Dendritic cell treated with granulocyte-macrophage colony-stimulating factor and Interleukin-4, amounts not matched to agents 40 ng/mL and 50 ng/mL, for 4 days (primary cell): ENCODE results near the gene SPECC1.
"Not testable (repeated sequence)": the region's sequence is repeated elsewhere in the genome, so short reads cannot be mapped to it uniquely, and the experiment has no call there.

ENCODE experiments used
- H3K27ac Mint-ChIP-seq: one replicate; pipeline ENCODE4 v1.8.0; 2022; ENCODE audit warnings: mild to moderate bottlenecking, mixed read lengths
- H3K27me3 Mint-ChIP-seq: one replicate; pipeline ENCODE4 v1.8.0; 2022; ENCODE audit warnings: mild to moderate bottlenecking, mixed read lengths
- H3K36me3 Mint-ChIP-seq: one replicate; pipeline ENCODE4 v1.8.0; 2022; ENCODE audit warnings: low read depth, mixed read lengths
- H3K4me1 Mint-ChIP-seq: one replicate; pipeline ENCODE4 v1.8.0; 2022; ENCODE audit warnings: low read depth, mixed read lengths
- H3K4me3 Mint-ChIP-seq: one replicate; pipeline ENCODE4 v1.8.0; 2022; ENCODE audit warnings: mild to moderate bottlenecking, moderate library complexity, mixed read lengths
- H3K9me3 Mint-ChIP-seq: one replicate; pipeline ENCODE4 v1.8.0; 2022; ENCODE audit warnings: mixed read lengths
- intact Hi-C: fragments of 100-400 bp; cut with micrococcal nuclease; formaldehyde crosslinking; loops from one replicate; pipeline ENCODE4 v1.15.0; 2022

The SPECC1 gene

DNA sequence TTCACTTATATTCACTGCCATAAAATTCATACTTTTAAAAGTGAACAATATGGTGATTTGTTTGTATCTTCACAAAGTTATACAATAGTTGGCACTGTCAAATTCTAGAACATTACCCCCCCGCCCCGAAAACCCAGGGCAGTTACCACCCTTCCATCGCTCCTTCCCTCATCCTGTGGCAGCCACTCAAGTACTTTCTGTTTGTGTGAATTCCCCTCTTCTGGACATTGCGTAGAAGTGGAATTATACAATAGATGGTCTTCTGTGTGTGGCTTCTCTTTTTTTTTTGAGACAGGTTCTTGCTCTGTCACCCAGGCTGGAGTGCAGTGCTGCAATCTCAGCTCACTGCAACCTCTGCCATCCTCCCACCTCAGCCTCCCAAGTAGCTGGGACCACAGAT lies 58.6 kb downstream of the SPECC1 start:
- Mint-ChIP-seq H3K4me1 (peaks cover 67% of the 10 kb centered on the region), H3K36me3 (no peaks in the 10 kb centered on the region), H3K27ac (no peak overlapping the region), H3K9me3 (no peaks in the 10 kb centered on the region), H3K4me3 (no peak overlapping the region), H3K27me3 (no peaks in the 10 kb centered on the region)
- intact Hi-C loops: no loop called here

DNA sequence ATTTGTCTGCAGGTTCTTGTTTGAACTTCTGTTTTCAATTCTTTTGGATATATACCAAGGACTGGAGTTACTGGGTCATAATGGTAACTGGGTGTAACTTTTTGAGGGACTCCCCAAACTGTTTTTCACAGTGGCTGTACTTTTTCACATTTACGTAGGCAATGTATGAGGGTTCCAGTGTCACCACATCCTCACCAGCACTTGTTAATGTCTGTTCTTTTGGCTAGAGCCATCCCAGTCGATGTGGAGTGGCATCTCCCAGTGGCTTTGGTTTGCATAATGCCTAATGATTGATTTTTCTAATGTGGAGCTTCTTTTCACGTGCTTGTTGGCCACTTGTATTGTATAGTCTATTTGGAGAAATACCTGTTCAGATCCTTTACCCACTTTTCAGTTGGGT lies 59.3 kb downstream of the SPECC1 start:
- Mint-ChIP-seq H3K27me3 (no peaks in the 10 kb centered on the region), H3K27ac (peak overlapping the region; percentile 69), H3K9me3 (no peaks in the 10 kb centered on the region), H3K4me1 (peaks cover 67% of the 10 kb centered on the region), H3K36me3 (no peaks in the 10 kb centered on the region), H3K4me3 (no peak overlapping the region)
- intact Hi-C loops: no loop called here

DNA sequence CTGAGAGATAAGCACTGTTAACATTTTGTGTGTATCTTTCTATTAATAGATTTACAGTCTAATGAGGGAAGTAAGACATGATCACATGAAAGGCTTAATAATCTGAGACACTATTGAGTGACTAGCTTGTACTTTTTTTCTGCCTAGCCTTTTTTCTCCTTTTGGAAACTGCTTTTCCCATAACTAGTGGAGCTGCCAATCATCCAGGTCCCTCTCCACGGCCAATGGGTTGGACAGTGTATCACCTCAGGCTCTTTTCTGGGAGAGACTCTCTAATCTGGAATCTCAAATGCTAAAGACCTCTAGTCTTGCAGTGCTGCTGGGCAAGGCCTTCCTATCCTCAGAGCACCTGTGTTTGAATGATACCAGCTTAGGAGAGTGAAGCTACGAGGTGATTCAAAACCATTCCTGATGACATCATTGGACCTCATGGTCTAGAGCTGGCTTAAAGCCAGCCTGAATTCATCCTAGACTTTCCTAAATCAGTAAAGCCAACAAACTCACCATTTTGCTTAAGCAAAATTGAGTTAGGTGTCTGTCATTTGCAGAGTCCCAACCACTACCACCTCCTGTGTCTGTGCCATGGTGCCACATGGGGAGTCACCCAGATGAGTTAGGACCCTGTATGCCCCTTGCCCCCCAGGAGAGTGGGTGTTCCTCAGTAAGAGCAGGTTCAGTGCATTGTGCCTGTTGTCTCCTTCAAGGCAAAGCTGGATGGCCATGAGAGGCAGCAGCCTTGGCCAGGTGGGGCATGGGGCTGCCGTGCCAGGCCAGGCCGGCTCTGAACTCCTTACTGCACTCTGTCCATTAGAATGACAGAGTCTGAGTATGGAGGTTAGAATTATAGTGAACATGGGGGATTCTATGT lies 62.9 kb downstream of the SPECC1 start:
- peak overlapping the region; percentile 77 for H3K27ac Mint-ChIP-seq
- intact Hi-C loops: loop anchor here (5.0 kb wide), 1 partner anchor 40 kb away; no protein-coding TSS in a partner anchor
- no peaks in the 10 kb centered on the region for H3K36me3 Mint-ChIP-seq
- H3K9me3 Mint-ChIP-seq: no peaks in the 10 kb centered on the region
- H3K4me3 Mint-ChIP-seq: no peak overlapping the region
- H3K4me1 Mint-ChIP-seq: peaks cover 72% of the 10 kb centered on the region
- H3K27me3 Mint-ChIP-seq: no peaks in the 10 kb centered on the region

DNA sequence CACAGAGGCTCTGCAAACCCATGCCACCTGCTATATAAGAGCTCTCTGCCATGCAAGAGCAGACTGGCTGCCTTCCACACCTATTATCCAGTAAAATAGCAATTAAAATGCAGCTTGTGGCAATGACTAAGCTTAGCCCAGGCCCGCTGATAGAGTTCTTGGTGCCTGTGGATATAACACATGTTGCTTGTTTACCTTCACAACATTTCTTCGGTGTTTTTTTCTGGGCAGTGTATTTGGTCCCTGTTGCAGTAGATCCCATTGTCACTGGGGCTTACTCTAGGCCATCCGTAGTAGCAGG lies 63.5 kb downstream of the SPECC1 start:
- Mint-ChIP-seq H3K4me3 (no peak overlapping the region), H3K4me1 (peaks cover 76% of the 10 kb centered on the region), H3K27ac (peak overlapping the region; percentile 77), H3K27me3 (no peaks in the 10 kb centered on the region), H3K9me3 (no peaks in the 10 kb centered on the region), H3K36me3 (peaks cover 4% of the 10 kb centered on the region)
- intact Hi-C loops: loop anchor here (5.0 kb wide), 1 partner anchor 40 kb away; no protein-coding TSS in a partner anchor

DNA sequence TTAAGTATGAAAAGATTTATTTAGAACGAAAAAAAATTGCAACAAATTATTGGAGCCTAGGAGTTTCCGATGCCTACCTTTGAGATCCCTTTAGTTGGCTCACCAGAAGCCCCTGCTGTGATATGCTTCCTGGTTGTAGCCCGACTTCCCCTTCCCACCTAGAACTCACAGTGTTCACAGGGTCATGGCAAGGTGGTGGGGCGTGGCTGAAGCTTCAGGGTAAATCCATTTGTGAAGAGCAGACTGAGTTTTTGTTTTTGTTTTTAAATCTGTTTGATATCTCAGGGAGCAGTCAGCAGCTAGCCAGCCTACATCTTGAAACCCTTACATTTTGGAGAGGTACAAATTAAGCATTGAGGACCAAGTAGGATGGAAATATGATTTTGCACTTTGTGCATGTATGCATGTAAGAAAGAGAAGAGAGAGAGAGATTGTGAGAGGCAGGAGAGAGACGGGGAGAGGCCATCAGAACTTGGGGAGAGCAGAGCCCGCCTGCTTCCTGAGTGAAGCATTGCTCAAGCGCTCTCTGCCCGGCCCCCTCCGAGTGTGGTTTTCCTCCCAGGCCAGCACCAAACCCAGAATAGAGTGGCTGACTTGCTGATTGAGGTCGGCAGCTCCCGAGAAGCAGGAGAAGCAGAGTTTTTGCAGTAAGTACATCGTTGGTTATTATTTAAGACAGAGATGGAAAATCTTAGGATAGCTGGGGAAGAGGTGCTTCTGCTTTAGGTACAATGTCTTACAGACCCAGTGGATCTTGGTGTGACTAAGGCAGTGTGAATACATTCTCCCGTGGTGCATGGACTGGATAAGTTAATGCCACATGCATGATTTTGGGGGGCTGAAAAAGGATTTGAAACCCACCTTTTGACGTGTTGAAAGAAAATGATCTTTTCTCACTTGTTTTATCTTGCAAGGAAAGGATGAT lies 64.2 kb downstream of the SPECC1 start:
- intact Hi-C loops: loop anchor here (1.0 to 5.0 kb wide), 2 partner anchors 9 to 41 kb away; no protein-coding TSS in a partner anchor
- Mint-ChIP-seq H3K27ac (peak overlapping the region; percentile 77), H3K4me3 (peak overlapping the region; percentile 68), H3K27me3 (no peaks in the 10 kb centered on the region), H3K9me3 (no peaks in the 10 kb centered on the region), H3K36me3 (peaks cover 6% of the 10 kb centered on the region), H3K4me1 (peaks cover 77% of the 10 kb centered on the region)

DNA sequence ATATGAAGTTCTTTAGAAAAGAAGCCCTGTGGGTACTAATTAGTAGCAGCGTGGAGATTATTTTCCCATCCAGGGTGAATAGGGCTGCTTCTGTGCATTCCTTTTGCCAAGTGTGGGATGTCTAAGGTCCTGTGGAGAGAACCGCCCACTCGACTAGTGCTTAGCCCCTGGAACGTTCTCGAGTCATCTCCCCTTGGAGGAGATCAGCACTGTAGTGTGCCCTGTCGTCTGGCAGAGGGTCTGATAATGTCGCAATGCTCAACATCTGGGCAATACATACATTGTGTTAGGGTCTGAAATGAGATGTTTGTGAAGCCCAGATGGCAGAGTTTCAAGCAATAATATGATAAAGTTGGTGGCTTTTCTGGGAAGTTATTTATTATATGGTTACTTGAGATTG lies 64.8 kb downstream of the SPECC1 start:
- intact Hi-C loops: loop anchor here (5.0 kb wide), 1 partner anchor 42 kb away; no protein-coding TSS in a partner anchor
- H3K4me1 Mint-ChIP-seq: peaks cover 74% of the 10 kb centered on the region
- no peaks in the 10 kb centered on the region for H3K27me3 Mint-ChIP-seq
- peaks cover 9% of the 10 kb centered on the region for H3K36me3 Mint-ChIP-seq
- no peaks in the 10 kb centered on the region for H3K9me3 Mint-ChIP-seq
- H3K27ac Mint-ChIP-seq: peak overlapping the region; percentile 77
- H3K4me3 Mint-ChIP-seq: peak overlapping the region; percentile 68

DNA sequence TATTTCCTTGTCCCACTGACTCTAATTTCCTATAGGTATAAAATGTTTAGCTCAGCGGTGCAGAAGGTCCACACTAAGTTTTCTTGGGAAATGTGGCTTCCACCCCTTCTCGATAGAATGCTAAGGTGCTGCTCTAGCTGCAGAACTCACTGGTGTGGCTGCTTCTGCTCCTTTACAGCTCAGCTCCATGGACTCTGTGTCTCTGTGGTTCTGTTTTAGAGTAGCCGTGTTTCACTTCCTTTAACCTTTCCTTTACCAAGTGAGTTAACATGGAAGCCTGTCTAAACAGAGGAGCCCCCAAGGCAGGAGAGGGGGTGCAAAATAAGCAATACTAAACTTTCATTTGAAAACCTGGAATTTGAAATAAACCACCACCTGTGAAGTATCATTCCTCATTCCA lies 65.3 kb downstream of the SPECC1 start:
- Mint-ChIP-seq H3K4me1 (peaks cover 70% of the 10 kb centered on the region), H3K9me3 (no peaks in the 10 kb centered on the region), H3K36me3 (peaks cover 14% of the 10 kb centered on the region), H3K27ac (peak overlapping the region; percentile 77), H3K27me3 (no peaks in the 10 kb centered on the region), H3K4me3 (peak overlapping the region; percentile 68)
- intact Hi-C loops: loop anchor here (5.0 kb wide), 1 partner anchor 42 kb away; no protein-coding TSS in a partner anchor

DNA sequence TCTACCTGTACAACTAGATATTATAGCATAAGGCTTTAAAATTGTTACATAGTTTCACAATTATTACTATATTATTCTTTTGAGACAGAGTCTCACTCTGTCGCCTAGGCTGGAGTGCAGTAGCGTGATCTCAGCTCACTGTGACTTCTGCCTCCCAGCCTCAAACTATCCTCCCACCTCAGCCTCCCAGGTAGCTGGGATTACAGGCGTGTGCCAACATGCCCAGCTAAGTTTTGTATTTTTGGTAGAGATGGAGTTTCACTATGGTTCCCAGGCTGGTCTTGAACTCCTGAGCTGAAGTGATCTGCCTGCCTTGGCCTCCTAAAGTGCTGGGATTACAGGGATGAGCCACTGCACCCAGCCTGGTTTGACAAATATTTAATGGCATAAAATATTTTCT lies 67.0 kb downstream of the SPECC1 start:
- H3K9me3 Mint-ChIP-seq, intact Hi-C loops, H3K27me3 Mint-ChIP-seq: not testable (repeated sequence)
- Mint-ChIP-seq H3K4me3 (peak overlapping the region; percentile 46), H3K36me3 (peaks cover 21% of the 10 kb centered on the region), H3K27ac (peak overlapping the region; percentile 59), H3K4me1 (peaks cover 70% of the 10 kb centered on the region)

DNA sequence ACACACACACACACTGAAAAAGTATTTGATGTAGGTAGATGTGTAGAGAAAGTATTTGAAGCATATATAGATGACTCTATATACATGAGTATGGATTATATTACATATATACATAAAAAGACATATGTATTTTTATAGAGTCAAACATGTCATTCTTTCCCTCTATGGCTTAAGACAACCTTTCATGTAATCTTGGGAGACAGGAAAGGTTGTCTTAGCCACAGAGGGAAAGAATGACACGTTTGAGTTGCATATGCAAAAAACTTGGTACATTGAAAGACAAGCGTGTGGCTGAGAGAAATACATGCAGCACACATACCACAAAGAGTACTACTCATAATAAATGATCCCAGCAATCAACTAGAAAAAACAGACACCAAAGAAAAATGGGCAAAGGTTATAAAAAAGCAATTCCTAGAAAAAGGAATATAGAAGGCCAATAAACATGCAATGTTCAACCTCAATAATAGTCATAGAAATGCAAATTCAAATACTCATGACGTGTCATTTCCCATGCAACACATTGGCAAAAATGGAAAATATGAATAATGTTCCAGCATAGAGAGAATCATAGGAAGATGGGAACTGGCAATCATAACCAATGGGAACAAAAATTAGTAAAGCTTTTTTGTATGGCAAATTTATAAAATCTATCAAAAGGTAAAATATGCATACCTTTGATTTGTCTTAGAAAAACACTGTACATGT lies 69.0 kb downstream of the SPECC1 start:
- peaks cover 65% of the 10 kb centered on the region for H3K4me1 Mint-ChIP-seq
- no peaks in the 10 kb centered on the region for H3K27me3 Mint-ChIP-seq
- intact Hi-C loops: no loop called here
- no peak overlapping the region for H3K4me3 Mint-ChIP-seq
- H3K9me3 Mint-ChIP-seq: no peaks in the 10 kb centered on the region
- peaks cover 36% of the 10 kb centered on the region for H3K36me3 Mint-ChIP-seq
- H3K27ac Mint-ChIP-seq: no peak overlapping the region

DNA sequence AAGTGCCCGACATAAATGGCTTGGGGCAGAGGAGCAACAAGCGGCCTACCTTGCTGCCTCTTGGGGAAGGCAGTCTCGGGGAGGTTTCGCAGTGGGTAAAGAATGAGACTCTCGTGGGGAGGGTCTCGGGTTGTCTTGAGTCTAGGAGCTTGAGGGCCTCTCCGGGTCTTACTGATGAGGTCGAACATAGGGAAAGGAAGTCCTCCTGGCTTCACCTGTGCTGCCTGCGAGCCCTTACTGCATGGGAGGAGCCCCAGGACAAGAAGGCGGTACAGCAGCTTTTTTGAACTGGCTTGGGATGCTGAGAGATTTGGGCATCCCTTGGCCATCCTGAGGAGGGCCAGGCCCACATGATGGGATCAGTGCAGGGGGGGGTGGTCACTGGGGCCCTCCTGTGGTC lies 71.4 kb downstream of the SPECC1 start:
- H3K4me3 Mint-ChIP-seq: no peak overlapping the region
- H3K27ac Mint-ChIP-seq: no peak overlapping the region
- H3K27me3 Mint-ChIP-seq: no peaks in the 10 kb centered on the region
- H3K36me3 Mint-ChIP-seq: peaks cover 47% of the 10 kb centered on the region
- intact Hi-C loops: no loop called here
- H3K9me3 Mint-ChIP-seq: no peaks in the 10 kb centered on the region
- H3K4me1 Mint-ChIP-seq: peaks cover 55% of the 10 kb centered on the region

DNA sequence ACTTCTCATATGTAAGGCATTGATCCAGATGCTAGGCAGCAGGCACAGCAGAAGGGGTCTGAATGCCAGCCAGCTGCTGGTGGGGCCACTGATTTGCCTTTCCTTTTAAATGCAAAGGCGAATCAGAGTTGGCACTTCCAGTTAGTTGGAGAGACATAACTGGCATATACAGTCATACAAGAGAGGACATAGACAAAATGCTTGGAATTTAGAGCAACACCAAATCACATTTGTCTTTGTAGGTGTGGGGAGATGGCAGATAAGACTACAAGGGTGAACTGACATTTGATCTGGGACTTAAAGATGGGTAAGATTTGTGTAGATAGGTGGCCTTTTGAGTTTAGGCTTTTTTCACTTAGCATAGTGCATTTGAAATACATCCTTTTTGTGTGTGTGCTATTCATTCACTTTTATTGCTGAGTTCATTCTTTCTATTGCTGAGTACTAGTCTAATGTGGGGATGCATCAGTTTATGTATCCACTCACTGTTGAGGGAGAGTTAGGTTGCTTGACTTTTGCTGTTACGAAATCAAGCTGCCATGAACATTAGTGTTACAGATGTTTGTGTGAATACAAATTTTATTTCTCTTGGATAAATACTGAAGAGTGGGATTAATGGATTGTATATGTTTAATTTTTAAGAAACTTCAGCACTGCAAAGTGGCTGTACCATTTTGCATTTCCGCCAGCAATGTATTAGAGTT lies 74.1 kb downstream of the SPECC1 start:
- Mint-ChIP-seq H3K27me3 (no peaks in the 10 kb centered on the region), H3K36me3 (peaks cover 59% of the 10 kb centered on the region), H3K27ac (no peak overlapping the region), H3K9me3 (no peaks in the 10 kb centered on the region), H3K4me1 (peaks cover 58% of the 10 kb centered on the region), H3K4me3 (no peak overlapping the region)
- intact Hi-C loops: no loop called here

DNA sequence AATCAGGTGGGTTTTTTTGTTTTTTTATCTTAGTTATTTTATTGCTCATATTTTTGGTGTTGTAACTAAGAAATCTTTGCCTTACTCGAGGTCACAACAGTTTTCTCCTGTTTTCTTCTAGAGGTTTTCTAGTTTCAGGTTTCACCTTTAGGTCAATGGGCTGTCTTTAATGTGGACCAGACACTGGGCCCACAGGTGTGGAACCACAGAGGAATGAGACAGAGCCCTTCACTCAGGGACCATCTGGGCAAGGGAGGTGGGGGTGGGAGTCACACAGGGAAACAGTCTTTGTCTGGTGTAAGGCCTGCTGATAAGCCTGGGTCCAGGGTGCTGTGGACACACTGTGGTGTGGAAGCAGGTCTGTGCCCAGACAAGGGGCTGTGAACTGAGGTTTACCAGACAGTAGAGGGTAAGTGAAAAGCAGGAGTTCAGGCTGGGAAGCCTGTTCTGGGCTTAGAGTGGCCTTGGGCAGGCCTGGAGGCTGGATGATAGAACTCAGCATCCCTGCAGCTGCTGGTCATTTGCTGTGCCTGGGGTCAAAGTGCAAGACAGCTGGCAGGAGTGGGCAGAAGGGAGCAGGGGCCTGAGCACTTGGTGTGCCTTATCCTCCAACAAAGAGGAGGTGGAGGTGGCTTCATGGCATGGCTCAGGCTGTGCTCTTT lies 75.6 kb downstream of the SPECC1 start:
- intact Hi-C loops: no loop called here
- no peaks in the 10 kb centered on the region for H3K9me3 Mint-ChIP-seq
- H3K4me1 Mint-ChIP-seq: peaks cover 64% of the 10 kb centered on the region
- no peak overlapping the region for H3K4me3 Mint-ChIP-seq
- no peaks in the 10 kb centered on the region for H3K27me3 Mint-ChIP-seq
- H3K27ac Mint-ChIP-seq: no peak overlapping the region
- H3K36me3 Mint-ChIP-seq: peaks cover 50% of the 10 kb centered on the region
